Jurkat, Clone E6-1 (cell line): ENCODE measurements around the gene CDRT15.

Source experiments
- DNase-seq: peaks from one replicate; pipeline ENCODE4 v3.0.0-alpha.2; 2011; ENCODE audit warnings: low read depth, low spot score
- H3K4me3 ChIP-seq: 2 replicates; pipeline ENCODE4 v1.5.1; 2011; ENCODE audit warnings: mild to moderate bottlenecking, low read length, control low read depth, moderate library complexity

The CDRT15 gene

DNA sequence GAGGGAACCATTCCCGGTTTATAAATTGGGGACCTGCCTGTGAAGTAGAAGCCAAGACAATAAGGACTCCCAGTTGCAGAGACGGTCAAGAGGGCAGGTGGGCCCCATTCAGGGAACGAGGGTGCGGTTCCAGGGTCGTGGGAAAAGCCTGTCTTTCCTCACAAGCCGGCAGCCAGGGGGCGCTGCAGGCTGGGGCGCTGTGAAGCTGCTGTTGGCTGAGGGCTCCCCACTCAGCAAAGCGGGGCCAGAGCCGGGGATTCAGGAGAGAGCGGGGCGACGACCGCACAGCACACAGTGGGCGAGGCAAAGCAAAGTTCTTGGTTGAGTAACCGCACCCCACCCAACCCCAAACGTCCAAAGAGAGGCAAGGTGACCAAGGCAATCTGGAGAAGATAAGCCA, 24.9 kb downstream of the CDRT15 start:
- no peak overlapping the region for H3K4me3 ChIP-seq
- DNase-seq = no peak

DNA sequence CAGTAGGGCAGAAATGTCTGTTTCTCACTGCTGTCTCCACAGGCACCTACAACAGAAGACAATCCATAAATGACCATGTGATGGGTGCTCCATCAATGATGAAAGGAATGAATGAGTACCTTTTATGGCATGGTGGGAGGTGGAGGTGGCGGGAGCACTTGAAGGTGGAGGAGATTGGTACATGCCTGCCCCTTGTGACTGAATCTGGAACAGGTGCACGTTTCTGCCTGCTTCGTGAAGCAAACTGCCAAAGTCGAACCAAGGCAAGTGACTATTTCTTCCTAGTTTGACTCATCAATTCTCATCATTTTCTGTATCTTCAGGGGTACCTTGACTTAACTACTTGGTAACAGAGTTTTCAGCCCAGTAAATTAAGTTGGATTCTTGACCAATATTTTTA, 25.4 kb downstream of the CDRT15 start:
- H3K4me3 ChIP-seq = no peak overlapping the region
- DNase-seq = no peak

DNA sequence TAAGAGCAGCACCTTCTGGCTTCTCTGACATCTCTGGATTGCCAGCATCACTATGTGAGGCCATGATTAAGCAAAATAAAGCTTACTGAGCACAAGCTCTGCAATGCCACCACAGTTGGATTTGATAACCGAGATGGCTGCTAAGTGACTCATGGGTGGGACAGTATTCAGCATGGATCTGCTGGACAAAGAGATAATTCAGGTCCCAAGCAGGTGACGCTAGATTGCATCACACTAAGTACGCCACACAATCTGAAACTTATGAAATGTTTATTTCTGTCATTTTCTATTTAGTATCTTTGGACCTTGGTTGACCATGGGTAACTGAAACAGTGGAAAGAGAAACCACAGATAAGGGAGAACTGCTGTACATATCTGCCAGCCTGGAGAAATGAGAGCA, 27.4 kb downstream of the CDRT15 start:
- no peak overlapping the region for H3K4me3 ChIP-seq
- DNase-seq = no peak

DNA sequence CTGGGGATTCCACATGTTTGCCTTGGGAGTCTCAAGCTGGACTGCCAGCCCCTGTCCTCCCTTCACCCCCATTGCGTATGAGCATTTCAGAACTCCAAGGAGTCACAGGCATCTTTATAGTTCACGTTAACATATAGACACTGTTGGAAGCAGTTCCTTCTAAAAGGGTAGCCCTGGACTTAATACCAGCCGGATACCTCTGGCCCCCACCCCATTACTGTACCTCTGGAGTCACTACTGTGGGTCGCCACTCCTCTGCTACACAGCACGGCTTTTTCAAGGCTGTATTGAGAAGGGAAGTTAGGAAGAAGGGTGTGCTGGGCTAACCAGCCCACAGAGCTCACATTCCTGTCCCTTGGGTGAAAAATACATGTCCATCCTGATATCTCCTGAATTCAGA, 28.9 kb downstream of the CDRT15 start:
- no peak overlapping the region for H3K4me3 ChIP-seq
- no peak for DNase-seq

DNA sequence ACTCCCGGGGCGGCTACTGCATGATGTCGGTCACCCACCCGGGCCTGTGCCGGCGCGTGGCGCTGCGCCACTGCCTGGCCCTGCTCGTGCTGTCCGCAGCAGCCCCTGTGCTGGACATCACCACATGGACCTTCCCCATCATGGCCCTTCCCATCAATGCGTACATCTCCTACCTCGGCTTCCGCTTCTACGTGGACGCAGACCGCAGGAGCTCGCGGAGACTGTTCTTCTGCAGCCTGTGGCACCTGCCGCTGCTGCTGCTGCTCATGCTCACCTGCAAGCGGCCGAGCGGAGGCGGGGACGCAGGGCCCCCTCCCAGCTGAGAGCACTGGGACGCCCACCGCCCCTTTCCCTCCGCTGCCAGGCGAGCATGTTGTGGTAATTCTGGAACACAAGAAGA, 29.8 kb downstream of the CDRT15 start:
- no peak overlapping the region for H3K4me3 ChIP-seq
- no peak for DNase-seq

DNA sequence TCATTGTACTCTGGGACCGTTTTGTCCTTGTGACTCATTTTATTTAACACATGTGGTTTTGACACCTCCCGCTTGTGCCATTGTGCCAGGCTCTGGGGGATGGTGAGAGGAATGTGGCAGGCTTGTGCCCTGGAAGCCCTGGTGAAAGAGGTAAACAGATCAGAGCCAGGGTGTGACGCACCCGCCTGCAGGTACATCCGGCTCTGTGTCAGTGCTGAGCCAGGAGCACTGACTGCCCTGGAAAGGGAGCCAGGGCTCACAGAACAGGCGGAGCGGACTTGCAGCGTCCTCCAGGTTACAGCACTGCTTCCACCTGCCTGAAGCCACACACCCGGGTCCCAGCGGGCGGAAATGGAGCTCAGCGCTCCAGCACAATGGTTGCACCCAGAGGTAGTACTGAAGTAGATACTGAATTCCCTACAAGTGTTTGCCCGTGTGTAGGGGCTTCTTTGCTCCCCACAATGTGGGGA, 30.6 kb downstream of the CDRT15 start:
- no peak overlapping the region for H3K4me3 ChIP-seq
- DNase-seq = no peak

DNA sequence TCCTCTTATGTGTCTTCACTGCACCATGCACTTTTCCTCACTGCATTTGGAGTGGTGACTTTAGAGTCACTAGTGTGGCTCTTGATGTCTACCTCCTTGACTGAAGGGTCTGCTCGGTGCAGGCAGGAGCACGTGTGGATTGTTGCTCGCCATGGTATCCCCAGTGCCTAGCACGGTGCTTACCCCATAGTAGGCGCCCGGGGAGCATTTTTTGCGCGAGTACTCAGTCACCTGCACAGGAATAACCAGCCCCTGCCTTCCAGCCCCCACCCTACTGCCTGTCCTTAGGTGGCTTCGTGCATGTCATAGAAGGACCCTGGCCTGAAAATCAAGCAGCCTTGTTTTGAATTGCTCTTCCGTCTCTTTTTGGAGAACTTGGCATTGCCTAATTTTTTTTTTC, 31.3 kb downstream of the CDRT15 start:
- no peak overlapping the region for H3K4me3 ChIP-seq
- DNase-seq = no peak

DNA sequence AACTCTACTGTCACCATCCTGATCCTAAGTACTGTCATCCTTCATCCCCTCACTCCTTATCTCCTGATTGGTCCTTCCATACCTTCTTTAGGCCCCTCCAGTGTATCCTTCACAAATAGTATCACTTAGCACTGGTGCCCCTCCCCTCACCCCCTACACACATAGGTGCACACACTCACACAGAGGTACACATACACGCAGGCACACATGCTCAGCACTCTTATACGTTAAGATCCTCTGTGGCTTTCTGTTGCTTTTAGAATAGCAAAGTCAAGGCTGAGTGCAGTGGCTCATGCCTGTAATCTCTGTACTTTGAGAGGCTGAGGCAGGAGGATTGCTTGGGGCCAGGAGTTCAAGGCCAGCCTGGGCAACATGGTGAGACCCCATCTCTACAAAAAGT, 32.1 kb downstream of the CDRT15 start:
- H3K4me3 ChIP-seq = no peak overlapping the region
- DNase-seq = no peak

DNA sequence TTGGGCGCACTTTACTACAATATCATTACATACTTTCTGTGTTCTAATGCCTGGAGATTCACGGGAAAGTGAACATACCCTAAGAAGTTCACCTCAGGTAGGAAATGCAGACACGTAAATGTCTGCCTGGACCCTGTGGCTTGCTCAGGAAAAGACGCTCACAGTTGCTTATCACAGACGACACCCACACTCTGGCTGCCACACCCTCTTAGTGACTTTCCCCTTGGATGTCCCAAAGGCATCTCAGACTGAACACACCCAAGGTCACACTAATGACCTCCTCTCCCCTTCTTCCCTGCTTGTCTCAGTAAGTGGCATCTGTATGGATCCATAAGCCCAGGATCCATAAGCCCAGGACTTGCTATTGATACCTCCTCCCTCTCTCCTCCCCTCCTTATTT, 32.6 kb downstream of the CDRT15 start:
- no peak for DNase-seq
- H3K4me3 ChIP-seq = no peak overlapping the region

DNA sequence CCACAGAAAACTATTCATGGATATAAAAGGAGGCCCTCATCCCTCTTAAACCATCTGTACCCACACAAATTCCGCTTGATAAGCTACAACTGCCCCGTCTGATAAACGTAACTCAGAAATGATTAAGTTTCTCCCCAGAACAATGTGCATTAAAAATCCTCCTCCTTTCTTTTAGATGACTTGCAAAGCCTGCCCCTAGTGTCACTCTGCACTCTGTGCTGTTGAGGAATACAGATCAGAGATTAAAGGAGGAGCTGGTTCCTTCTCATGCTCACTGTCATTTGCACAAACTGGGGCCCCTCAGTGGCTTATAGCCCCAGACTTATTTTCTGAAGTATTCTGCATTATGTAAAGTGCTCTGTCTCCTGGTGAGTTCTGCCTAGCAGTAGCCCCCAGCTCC, 33.3 kb downstream of the CDRT15 start:
- DNase-seq = no peak
- H3K4me3 ChIP-seq = no peak overlapping the region

DNA sequence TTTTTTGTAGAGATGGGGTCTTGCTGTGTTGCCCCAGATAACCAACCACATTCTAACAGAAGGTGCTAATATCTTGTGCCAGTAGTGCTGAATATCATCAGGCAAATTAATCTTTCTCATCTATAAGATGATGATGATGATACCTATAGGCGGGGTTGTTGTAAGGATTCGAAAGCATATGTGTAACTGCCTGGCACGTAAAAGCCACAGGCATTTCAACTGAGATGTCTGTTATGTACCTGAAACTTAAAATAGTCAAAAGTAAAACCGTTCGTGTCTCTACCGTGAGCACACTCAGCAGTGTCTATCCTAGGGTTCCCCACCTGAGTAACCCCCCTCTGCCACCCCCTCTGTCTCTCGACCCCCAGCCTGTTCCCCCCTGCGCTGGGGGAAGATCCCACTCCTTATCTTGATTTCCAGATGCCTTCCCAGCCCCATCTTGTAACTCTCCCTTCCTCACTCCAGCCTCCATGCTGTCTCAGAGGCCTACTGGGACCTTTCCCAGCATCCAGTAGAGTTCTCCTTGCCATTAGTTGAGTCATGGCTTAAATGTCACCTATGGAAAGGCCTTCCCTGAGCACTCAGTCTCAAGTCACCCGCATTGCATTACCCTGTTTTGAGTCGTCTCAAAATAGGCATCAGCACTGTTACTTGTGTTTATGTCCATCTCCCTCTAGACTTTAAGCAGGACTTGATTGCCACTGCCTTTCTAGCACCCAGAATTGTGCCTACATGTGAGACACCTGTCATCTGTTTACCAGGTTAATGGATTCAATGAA, 34.1 kb downstream of the CDRT15 start:
- no peak for DNase-seq
- H3K4me3 ChIP-seq = no peak overlapping the region

DNA sequence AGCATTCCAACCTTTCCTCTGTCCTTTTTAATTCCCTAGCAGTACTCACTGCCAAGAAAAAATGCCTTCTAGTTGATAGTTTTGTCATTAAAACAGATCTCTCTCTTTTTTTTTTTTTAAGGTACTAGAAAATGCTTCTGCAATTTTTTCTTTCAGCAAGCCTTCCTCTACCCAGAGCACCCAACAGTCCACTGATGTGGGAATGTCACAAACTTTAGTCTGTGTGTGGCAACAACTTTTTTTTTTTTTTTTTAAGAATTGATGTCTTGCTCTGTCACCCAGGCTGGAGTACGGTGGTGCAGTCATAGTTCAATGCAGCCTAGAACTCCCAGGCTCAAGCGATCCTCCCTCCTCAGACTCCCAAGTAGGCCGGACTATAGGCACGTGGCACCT, 34.7 kb downstream of the CDRT15 start:
- H3K4me3 ChIP-seq = no peak overlapping the region
- no peak for DNase-seq

DNA sequence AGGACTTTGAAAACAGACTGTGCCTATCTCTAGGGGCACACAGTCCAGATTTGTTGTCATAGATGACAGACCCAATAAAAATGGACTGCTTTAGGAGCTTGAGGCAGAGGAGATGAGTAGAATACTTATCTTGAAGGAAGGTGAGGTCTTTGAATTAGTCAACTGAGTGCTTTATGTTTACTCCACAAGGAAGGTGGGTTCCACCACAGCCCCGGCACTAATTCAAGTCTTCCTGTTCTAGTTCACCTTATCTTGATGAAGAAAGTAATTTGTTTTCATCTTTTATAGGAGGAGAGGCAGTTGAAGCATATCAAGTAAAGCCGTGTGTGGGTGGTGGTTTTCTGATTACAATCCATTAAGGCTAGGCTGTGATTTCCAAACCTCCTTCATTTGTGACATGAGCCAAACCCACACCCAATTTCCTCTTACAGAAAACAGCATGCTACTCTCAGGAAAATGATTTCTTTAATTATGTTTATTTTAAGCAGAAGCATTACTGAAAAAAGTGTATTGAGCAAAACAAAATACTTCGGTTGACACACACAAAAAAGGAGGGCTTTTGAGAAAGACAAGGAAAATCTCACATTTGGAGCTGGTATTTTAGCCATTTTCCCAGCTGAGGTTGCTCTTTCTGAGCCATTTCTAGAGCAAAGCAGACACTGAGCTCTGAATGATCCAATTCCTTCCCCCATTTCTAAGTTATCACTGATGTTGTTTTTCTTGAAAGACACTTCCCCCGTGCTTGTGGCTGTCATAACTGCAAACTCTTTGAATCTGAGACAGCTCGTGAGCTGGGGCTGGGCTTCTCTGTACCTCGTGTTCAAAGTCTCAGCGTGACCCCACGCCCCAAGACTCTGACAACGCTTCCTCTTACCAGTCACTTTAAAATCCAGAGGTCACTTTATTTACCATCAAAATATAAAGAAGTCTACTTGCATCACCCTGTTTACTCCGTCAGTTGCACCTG, 35.4 kb downstream of the CDRT15 start:
- no peak overlapping the region for H3K4me3 ChIP-seq
- DNase-seq = peak; percentile 93

DNA sequence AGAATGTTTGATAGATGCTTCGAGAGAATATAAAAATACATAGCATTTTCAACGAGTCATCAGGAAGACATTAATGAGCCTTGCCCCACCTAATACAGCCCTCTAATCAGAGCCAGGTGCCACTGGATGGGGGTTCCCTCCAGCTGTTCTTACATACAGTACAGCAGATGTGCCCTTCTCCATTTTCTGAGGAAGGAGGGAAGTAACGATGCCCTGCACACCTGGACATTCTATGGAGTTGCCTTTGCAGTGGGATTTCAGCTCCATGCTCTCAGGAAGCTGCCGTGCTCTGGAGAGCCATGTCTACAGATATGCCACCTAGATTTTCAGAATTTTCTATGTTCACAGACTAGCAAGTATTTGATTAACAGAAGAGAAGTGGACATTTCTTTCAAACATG, 36.3 kb downstream of the CDRT15 start:
- H3K4me3 ChIP-seq = no peak overlapping the region
- no peak for DNase-seq

DNA sequence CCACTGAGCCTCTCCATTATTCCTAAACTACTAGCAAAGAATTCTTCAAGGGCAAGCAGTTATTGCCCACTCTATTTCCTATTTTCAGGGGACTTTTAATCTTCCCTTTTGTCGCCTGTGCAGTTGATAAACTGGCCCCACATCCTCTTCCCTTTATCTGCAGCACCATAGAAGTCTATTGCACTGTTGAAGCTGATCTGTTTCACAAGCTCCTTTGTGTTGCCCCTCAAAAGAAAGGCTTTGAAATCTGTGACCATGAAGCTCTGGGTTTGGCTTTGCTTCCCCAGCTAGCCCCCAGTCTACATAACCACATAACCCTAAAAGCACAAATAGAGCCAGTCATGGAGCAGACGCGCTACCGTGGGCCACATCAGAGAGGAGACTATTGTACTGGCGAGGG, 37.1 kb downstream of the CDRT15 start:
- DNase-seq = no peak
- no peak overlapping the region for H3K4me3 ChIP-seq

DNA sequence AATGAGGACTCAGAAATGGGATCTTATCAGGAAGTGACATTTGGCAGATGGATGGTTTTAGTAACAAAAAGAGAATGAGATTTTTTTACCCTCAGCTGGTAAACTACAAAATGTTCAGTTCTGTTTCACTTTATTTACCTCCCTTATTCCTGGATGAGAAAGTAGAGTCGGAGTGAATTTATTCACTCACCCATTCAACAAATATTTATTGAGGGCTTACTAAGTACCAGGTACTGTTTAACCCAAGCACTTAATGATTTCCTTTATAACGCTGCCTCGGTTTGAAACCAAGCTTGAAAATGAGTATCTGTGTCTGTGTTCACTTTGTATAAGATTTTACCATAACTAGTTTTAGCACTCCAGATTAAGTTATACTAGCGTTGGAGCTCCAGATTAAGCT, 38.1 kb downstream of the CDRT15 start:
- no peak for DNase-seq
- H3K4me3 ChIP-seq = no peak overlapping the region

DNA sequence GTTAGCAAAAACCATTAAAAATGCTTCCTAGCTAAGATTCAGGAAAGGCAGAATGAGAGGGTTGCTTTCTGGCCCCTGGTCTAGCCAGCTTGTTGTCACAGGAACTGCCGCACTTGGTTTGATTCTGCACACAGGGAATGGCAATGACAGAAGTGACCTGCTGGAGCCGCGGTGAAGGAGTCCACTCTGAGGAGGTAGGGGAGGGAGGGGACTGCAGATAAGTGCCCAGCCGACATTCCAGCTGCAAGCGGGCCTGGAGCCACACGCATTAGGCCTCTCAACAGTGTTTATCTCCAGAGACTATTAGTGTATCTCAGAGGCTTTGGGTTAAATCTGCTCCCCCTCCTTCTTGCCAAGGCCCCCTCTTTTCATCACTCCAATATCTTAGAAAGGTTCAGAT, 38.6 kb downstream of the CDRT15 start:
- no peak for DNase-seq

DNA sequence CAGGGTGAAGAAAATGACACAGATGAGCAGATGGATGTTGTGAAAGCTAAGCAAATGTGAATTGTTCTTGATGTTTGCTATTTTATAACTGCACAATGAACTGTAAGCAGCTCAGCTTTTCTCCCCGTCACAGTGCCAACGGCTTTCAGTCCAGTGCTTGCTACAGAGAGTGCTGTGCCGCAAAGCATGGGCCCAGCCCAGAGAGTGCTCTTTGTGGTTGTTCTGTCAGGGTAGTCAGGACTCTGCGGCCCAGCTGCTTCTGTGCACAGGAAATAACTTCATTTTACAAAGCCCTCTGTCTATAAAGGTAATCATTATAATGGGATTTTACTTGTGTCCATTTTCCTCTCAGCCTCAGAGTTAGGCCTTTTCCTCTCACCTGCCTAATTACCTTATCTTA, 39.1 kb downstream of the CDRT15 start:
- no peak for DNase-seq

More for the DNA sequence above, 38.6 kb downstream of the CDRT15 start:
- H3K4me3 ChIP-seq = no peak overlapping the region

DNA sequence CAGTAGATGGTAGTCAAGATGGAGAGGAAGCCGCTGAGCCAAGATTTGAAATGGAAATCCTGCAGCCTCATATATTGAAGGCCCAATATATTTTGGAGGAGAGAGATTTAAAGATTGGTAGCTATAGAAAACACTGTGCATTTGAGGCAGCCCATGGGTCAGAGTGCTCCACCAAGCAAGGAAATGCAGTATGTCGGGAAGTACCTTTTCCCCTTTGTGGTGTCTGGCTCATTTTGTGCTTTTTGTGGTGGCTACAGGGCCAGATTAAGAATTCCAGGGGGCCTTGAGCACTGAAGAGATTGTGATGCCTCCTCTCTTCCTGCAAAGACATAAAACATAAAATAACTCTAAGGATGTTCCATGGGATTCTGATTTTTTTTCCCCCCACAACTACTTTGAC, 39.6 kb downstream of the CDRT15 start:
- DNase-seq = no peak
- no peak overlapping the region for H3K4me3 ChIP-seq

More for the DNA sequence above, 39.1 kb downstream of the CDRT15 start:
- H3K4me3 ChIP-seq = no peak overlapping the region

DNA sequence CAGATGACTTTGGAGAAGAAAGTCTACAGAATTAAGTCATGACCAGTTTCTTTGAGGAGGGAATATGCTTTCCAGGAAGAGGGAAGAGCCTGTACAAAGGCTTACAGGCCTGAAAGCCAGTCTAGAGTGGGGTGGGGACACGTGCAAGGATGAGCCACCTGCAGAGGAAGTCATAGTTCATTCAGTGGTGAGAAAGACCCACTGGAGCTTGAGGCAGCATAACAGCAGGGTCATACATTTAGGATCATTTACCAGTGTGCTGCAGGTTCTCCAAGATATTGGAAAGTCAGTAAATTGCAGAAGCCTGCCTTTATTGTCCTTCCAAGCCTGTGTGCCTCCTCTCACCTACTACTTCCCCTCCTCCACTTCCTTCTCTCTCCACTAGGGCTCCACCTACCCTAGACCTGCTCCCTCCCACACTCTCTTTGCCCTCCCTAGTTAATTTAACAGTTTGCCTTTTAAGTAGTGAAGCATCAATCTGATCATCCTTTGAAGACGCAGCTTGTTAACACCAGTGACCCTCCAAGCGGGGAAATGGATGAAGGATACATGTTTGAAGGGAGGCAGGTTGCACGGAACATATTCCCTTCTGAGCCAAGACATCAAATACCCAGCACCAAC, 40.2 kb downstream of the CDRT15 start:
- no peak for DNase-seq
- H3K4me3 ChIP-seq = no peak overlapping the region
